Measurements from ENCODE around the gene LGR4. TPM values are rescaled to one million over a fixed set of nuclear protein-coding genes. Genes with fewer than 3 reads are reported as not detected.

Gene LGR4
- total RNA-seq, 1 donor from 2014 or later = 62.7 TPM

GRCh38 chr11:27404427-27404826 lies 68.2 kb downstream of the LGR4 start:
- H3K4me3 ChIP-seq (ENCODE audit: low read depth, low read length) = no peak overlapping the region
- TF ChIP-seq CTCF (conservative IDR thresholded peaks at IDR 0.05; ENCODE audit: low read depth, low read length) = no peak
- DNase-seq (ENCODE audit: low read depth) = no peak

GRCh38 chr11:27403195-27403594 lies 69.4 kb downstream of the LGR4 start:
- no peak overlapping the region for H3K4me3 ChIP-seq (ENCODE audit: low read depth, low read length)
- TF ChIP-seq CTCF (conservative IDR thresholded peaks at IDR 0.05; ENCODE audit: low read depth, low read length) = no peak
- no peak for DNase-seq (ENCODE audit: low read depth)

- H3K4me3 ChIP-seq (ENCODE audit: low read depth, low read length) = no peak overlapping the region
- TF ChIP-seq CTCF (conservative IDR thresholded peaks at IDR 0.05; ENCODE audit: low read depth, low read length) = no peak
- DNase-seq (ENCODE audit: low read depth) = no peak
Observed at GRCh38 chr11:27402450-27402849, 70.1 kb downstream of the LGR4 start.

GRCh38 chr11:27401833-27402316 lies 70.7 kb downstream of the LGR4 start:
- no peak for TF ChIP-seq CTCF (conservative IDR thresholded peaks at IDR 0.05; ENCODE audit: low read depth, low read length)
- DNase-seq (ENCODE audit: low read depth) = no peak
- H3K4me3 ChIP-seq (ENCODE audit: low read depth, low read length) = no peak overlapping the region

DNA sequence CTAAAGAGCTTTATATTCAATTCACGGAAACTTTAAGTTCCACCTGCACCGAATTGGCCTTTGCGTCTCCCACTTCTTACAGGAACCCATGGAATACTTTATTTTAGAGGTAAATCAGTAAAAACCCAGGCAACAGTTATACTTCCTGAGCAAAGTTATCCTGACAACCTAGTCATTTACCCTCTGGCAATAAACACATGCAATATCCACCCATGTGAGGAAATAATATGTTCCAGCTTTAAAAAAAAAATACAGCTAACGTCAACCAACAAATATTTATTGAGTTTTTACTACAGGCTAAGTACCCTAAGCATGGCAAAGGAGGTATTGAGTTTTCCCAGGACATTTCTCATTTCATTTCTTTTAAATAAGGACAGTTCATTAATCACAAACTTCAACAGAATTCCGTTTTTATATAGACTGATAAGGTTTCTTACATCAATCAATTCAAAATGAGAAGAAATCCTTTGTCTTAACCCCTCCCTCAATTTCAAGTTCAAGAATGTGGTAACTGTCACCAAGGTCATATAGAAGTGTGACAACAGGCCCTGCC lies 71.2 kb downstream of the LGR4 start:
- H3K4me3 ChIP-seq (ENCODE audit: low read depth, low read length) = no peak overlapping the region
- DNase-seq (ENCODE audit: low read depth) = no peak
- TF ChIP-seq CTCF (conservative IDR thresholded peaks at IDR 0.05; ENCODE audit: low read depth, low read length) = no peak

- TF ChIP-seq CTCF (conservative IDR thresholded peaks at IDR 0.05; ENCODE audit: low read depth, low read length) = no peak
- DNase-seq (ENCODE audit: low read depth) = no peak
- H3K4me3 ChIP-seq (ENCODE audit: low read depth, low read length) = no peak overlapping the region
Observed at GRCh38 chr11:27398400-27398770, 74.2 kb downstream of the LGR4 start.

DNA sequence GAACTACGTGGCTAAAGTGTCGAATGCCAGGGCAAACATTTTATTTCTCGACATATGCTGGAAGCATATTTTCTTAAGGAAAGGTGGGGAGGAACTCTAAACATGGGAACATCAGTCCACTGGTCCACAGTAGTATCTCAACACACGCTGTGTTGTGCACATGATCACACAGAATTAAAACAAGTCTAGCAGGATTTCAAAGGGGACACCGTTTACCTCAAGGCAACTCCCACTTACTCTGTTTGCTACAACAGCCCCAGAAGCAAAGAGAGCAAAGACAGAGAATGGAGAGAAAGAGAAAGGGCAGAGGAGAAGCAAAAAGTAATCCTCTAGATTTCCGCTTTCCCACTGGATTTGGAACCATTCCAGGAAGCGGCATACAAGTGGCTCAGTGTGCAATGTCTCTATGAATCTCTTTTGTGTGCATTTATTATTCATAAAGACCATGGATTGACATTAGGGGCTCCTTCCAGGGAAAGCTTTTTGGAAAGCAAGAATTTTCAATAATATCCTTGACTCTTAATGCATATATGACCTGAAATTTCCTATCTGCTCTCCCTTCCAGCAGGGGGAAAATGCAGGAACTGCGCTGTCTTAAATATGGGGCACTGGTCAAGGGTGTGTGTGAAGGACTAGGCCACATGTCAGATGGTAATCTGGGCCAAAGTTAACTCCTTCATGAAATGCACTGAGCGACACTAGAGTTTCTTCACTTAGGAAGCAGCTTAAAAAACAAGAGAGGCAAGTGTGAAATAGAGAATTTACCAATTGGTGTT lies 74.8 kb downstream of the LGR4 start:
- no peak for TF ChIP-seq CTCF (conservative IDR thresholded peaks at IDR 0.05; ENCODE audit: low read depth, low read length)
- no peak for DNase-seq (ENCODE audit: low read depth)
- H3K4me3 ChIP-seq (ENCODE audit: low read depth, low read length) = no peak overlapping the region

All from epithelial cell of proximal tubule (primary cell).